Measurements from ENCODE around the gene NUP160. TPM values are rescaled to one million over a fixed set of nuclear protein-coding genes. Genes with fewer than 3 reads are reported as not detected.

Gene NUP160
- total RNA-seq, 1 experiment from 2014 or later, result 53.8 TPM

- POLR2A ChIA-PET, result no interaction called here
- H3K27me3 ChIP-seq (ENCODE audit: insufficient read depth, low read length), result no peaks in the 10 kb centered on the region
- ATAC-seq, result no peak
- no peak overlapping the region for H3K9ac ChIP-seq (ENCODE audit: low read length)
- no peak overlapping the region for H2AFZ ChIP-seq (ENCODE audit: low read depth, low read length, poor library complexity, severe bottlenecking)
- H3K4me2 ChIP-seq (ENCODE audit: low read length), result no peak overlapping the region
- intact Hi-C loops (cut with micrococcal nuclease), result no loop called here
- H3K4me1 ChIP-seq (ENCODE audit: control insufficient read depth in 1 of 2, insufficient read depth in 2 of 2, low read length in 2 of 2), result no peaks in the 10 kb centered on the region
- DNase-seq (ENCODE audit: low read depth, low spot score), result no peak
- no peak overlapping the region for H3K4me3 ChIP-seq (replicated peaks in 1 of 2; ENCODE audit: low read depth in 1 of 2, low read length in 2 of 2)
- CTCF ChIA-PET, result no interaction called here
- no peak overlapping the region for H3K27ac ChIP-seq (ENCODE audit: low read depth, low read length)
- no peaks in the 10 kb centered on the region for H4K20me1 ChIP-seq (ENCODE audit: insufficient read depth)
- TF ChIP-seq ELF1 (IDR thresholded peaks at IDR 0.05; ENCODE audit: borderline replicate concordance, low read depth), result no peak
- no peak for TF ChIP-seq POLR2AphosphoS5 (IDR thresholded peaks at IDR 0.05; ENCODE audit: low read depth, low read length)
- no peak for TF ChIP-seq RAD21 (IDR thresholded peaks at IDR 0.05; ENCODE audit: low read depth)
- TF ChIP-seq POLR2A (IDR thresholded peaks at IDR 0.05; ENCODE audit: borderline replicate concordance, extremely low read depth, insufficient read depth, insufficient read length), result no peak
- no peak for TF ChIP-seq SIN3A (IDR thresholded peaks at IDR 0.05; ENCODE audit: low read depth)
- TF ChIP-seq MAX (IDR thresholded peaks at IDR 0.05), result no peak
- no peak for TF ChIP-seq TCF7L2 (IDR thresholded peaks at IDR 0.05; ENCODE audit: borderline replicate concordance, extremely low read depth, insufficient read depth, insufficient read length)
- TF ChIP-seq CBX3 (IDR thresholded peaks at IDR 0.05; ENCODE audit: low read depth), result no peak
- no peak for TF ChIP-seq ZBTB33 (IDR thresholded peaks at IDR 0.05; ENCODE audit: extremely low read depth, insufficient replicate concordance, low read length)
- no peak for TF ChIP-seq FOSL1 (IDR thresholded peaks at IDR 0.05; ENCODE audit: low read depth)
- TF ChIP-seq EZH2 (IDR thresholded peaks at IDR 0.05), result no peak
- TF ChIP-seq EZH2phosphoT487 (IDR thresholded peaks at IDR 0.05; ENCODE audit: borderline replicate concordance), result no peak
- no peak for TF ChIP-seq CEBPB (IDR thresholded peaks at IDR 0.05; ENCODE audit: low read depth)
- TF ChIP-seq, protein P1, sequence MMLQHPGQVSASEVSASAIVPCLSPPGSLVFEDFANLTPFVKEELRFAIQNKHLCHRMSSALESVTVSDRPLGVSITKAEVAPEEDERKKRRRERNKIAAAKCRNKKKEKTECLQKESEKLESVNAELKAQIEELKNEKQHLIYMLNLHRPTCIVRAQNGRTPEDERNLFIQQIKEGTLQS (IDR thresholded peaks at IDR 0.05), result no peak
- TF ChIP-seq CTCF (IDR thresholded peaks at IDR 0.05 in 2 of 3, conservative IDR thresholded peaks at IDR 0.05 in 1 of 3; ENCODE audit: borderline replicate concordance in 1 of 3, insufficient read depth in 1 of 3, low read depth in 2 of 3, low read length in 2 of 3), result no peak
- no peak for TF ChIP-seq SP1 (IDR thresholded peaks at IDR 0.05; ENCODE audit: low read depth)
- H3K9me3 ChIP-seq (ENCODE audit: control insufficient read depth in 1 of 2, insufficient read depth in 1 of 2, low read depth in 1 of 2, low read length in 2 of 2), result no peaks in the 10 kb centered on the region; a peak in 1 of 4 replicates
- RAD21 ChIA-PET (ENCODE audit: low non-redundant PET in 1 of 2, low total read pairs in 2 of 2, uncharacterized antibody in 2 of 2, unreplicated experiment in 2 of 2), result no interaction called here
- no peaks in the 10 kb centered on the region for H3K79me2 ChIP-seq (ENCODE audit: insufficient read depth, low read length)
- BruUV-seq (replicated peaks), result no TSS peak
- no peaks in the 10 kb centered on the region for H3K9me2 ChIP-seq (ENCODE audit: insufficient read depth)
- no peaks in the 10 kb centered on the region for H3K36me3 ChIP-seq (ENCODE audit: control insufficient read depth in 1 of 2, insufficient read depth in 2 of 2, low read length in 2 of 2)
Observed at GRCh38 chr11:47879259-47880158, 31.4 kb upstream of the NUP160 start.
